HCT116 (cell line): Measurements from ENCODE around the gene HACD4.

Experiments used
- EGR1 ChIP-seq: IDR thresholded peaks from 2 replicates; pipeline ENCODE4 v1.6.1; 2012; ENCODE audit warnings: low read depth
- EZH2 ChIP-seq: fragments of 200-600 bp; sonication (generic); IDR thresholded peaks from 2 replicates; pipeline ENCODE4 v1.6.1; 2017; ENCODE audit warnings: antibody characterized with exemption, mixed run types
- FOSL1 ChIP-seq: IDR thresholded peaks from 2 replicates; pipeline ENCODE4 v1.6.1; 2012; ENCODE audit warnings: low read depth
- JUND ChIP-seq: IDR thresholded peaks from 2 replicates; pipeline ENCODE4 v1.6.1; 2012
- POLR2A ChIP-seq: IDR thresholded peaks from 2 replicates; pipeline ENCODE4 v1.7.0; 2011; ENCODE audit warnings: borderline replicate concordance; ENCODE audit not compliant: insufficient read depth, insufficient read length; ENCODE audit errors: extremely low read depth
- POLR2AphosphoS5 ChIP-seq: IDR thresholded peaks from 2 replicates; pipeline ENCODE4 v1.6.1; 2011; ENCODE audit warnings: mild to moderate bottlenecking, low read depth, low read length, moderate library complexity
- RAD21 ChIP-seq: IDR thresholded peaks from 2 replicates; pipeline ENCODE4 v1.6.1; 2012; ENCODE audit warnings: low read depth, mild to moderate bottlenecking
- SRF ChIP-seq: IDR thresholded peaks from 2 replicates; pipeline ENCODE4 v1.6.1; 2012; ENCODE audit warnings: low read depth
- ZNF274 ChIP-seq: fragments of 200-500 bp; sonication (Bioruptor generic); IDR thresholded peaks from 2 replicates; pipeline ENCODE4 v1.6.1; 2014; ENCODE audit warnings: mild to moderate bottlenecking, low read depth, low read length, inconsistent platforms
- TF ChIP-seq, protein P1 (sequence below), 3 experiments: fragments of 200-600 bp in 1 of 3; sonication (generic) in 1 of 3; IDR thresholded peaks in 2 of 3; conservative IDR thresholded peaks in 1 of 3; 2 replicates each; pipeline ENCODE4 v1.5.1; 2012 to 2017; ENCODE audit warnings: low read depth in 2 of 3, low read length in 2 of 3, antibody characterized with exemption in 1 of 3, borderline replicate concordance in 1 of 3, control low read depth in 1 of 3, mild to moderate bottlenecking in 1 of 3, mixed read lengths in 1 of 3, mixed run types in 1 of 3, moderate library complexity in 1 of 3; ENCODE audit not compliant: insufficient read depth in 1 of 3
- TF ChIP-seq, protein P2 (sequence below): IDR thresholded peaks from 2 replicates; pipeline ENCODE4 v1.6.1; 2012
- TF ChIP-seq, protein P3 (sequence below): IDR thresholded peaks from 2 replicates; pipeline ENCODE4 v1.6.1; 2012
- TF ChIP-seq, protein P4 (sequence below): IDR thresholded peaks from 2 replicates; pipeline ENCODE4 v1.6.1; 2012; ENCODE audit warnings: low read depth

DNA sequence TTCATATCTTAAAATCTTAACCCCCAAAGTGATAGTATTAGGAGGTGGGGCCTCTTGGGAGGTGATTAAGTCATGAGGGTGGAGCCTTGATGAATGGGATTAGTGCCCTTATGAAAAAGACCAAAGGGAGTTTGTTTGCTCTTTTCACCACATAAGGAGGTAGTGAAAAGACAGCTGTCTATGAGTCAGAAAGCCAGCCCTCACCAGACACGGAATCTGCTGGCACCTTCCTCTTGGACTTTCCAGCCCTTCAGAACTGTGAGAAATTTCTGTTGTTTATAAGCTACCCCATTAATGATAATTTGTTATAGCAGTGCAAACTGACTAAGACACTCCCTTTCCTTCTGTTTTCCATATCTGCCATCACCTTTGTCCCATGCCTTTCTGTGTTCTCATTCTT, 25.5 kb upstream of the HACD4 start:
- TF ChIP-seq POLR2A (no peak), ZNF274 (no peak), POLR2AphosphoS5 (no peak), JUND (no peak), EGR1 (no peak), SRF (no peak), FOSL1 (no peak), EZH2 (no peak), RAD21 (no peak)
- TF ChIP-seq, protein P1, sequence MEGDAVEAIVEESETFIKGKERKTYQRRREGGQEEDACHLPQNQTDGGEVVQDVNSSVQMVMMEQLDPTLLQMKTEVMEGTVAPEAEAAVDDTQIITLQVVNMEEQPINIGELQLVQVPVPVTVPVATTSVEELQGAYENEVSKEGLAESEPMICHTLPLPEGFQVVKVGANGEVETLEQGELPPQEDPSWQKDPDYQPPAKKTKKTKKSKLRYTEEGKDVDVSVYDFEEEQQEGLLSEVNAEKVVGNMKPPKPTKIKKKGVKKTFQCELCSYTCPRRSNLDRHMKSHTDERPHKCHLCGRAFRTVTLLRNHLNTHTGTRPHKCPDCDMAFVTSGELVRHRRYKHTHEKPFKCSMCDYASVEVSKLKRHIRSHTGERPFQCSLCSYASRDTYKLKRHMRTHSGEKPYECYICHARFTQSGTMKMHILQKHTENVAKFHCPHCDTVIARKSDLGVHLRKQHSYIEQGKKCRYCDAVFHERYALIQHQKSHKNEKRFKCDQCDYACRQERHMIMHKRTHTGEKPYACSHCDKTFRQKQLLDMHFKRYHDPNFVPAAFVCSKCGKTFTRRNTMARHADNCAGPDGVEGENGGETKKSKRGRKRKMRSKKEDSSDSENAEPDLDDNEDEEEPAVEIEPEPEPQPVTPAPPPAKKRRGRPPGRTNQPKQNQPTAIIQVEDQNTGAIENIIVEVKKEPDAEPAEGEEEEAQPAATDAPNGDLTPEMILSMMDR (IDR thresholded peaks at IDR 0.05 in 2 of 3, conservative IDR thresholded peaks at IDR 0.05 in 1 of 3; ENCODE audit: borderline replicate concordance in 1 of 3, insufficient read depth in 1 of 3, low read depth in 2 of 3, low read length in 2 of 3): no peak
- TF ChIP-seq, protein P2, sequence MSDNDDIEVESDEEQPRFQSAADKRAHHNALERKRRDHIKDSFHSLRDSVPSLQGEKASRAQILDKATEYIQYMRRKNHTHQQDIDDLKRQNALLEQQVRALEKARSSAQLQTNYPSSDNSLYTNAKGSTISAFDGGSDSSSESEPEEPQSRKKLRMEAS: no peak
- TF ChIP-seq, protein P3, sequence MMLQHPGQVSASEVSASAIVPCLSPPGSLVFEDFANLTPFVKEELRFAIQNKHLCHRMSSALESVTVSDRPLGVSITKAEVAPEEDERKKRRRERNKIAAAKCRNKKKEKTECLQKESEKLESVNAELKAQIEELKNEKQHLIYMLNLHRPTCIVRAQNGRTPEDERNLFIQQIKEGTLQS: no peak
- TF ChIP-seq, protein P4, sequence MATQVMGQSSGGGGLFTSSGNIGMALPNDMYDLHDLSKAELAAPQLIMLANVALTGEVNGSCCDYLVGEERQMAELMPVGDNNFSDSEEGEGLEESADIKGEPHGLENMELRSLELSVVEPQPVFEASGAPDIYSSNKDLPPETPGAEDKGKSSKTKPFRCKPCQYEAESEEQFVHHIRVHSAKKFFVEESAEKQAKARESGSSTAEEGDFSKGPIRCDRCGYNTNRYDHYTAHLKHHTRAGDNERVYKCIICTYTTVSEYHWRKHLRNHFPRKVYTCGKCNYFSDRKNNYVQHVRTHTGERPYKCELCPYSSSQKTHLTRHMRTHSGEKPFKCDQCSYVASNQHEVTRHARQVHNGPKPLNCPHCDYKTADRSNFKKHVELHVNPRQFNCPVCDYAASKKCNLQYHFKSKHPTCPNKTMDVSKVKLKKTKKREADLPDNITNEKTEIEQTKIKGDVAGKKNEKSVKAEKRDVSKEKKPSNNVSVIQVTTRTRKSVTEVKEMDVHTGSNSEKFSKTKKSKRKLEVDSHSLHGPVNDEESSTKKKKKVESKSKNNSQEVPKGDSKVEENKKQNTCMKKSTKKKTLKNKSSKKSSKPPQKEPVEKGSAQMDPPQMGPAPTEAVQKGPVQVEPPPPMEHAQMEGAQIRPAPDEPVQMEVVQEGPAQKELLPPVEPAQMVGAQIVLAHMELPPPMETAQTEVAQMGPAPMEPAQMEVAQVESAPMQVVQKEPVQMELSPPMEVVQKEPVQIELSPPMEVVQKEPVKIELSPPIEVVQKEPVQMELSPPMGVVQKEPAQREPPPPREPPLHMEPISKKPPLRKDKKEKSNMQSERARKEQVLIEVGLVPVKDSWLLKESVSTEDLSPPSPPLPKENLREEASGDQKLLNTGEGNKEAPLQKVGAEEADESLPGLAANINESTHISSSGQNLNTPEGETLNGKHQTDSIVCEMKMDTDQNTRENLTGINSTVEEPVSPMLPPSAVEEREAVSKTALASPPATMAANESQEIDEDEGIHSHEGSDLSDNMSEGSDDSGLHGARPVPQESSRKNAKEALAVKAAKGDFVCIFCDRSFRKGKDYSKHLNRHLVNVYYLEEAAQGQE: no peak
